ENCODE results near the gene ZNF205. TPM values are rescaled to one million over a fixed set of nuclear protein-coding genes. Genes with fewer than 3 reads are reported as not detected.

ZNF205 gene
- total RNA-seq, 2 experiments from 2014 or later: not detected

GRCh38 chr16:3119701-3120408, 7.5 kb downstream of the ZNF205 start:
- Histone ChIP-seq H3K9me3 (ENCODE audit: control insufficient read depth in 1 of 2, insufficient read depth in 1 of 2, low read length in 2 of 2) (no peaks in the 10 kb centered on the region), H3K27ac (ENCODE audit: low read depth in 1 of 2, low read length in 2 of 2) (no peak overlapping the region), H3K4me1 (ENCODE audit: insufficient read depth, low read length) (peaks cover 13% of the 10 kb centered on the region), H3K36me3 (ENCODE audit: insufficient read depth, low read length) (no peaks in the 10 kb centered on the region), H3K4me3 (ENCODE audit: low read length) (no peak overlapping the region), H3K27me3 (ENCODE audit: control insufficient read depth in 1 of 2, insufficient read depth in 2 of 2, low read length in 2 of 2) (no peaks in the 10 kb centered on the region)
- Mint-ChIP-seq H3K4me3 (no peak overlapping the region), H3K27ac (no peak overlapping the region), H3K36me3 (ENCODE audit: low read depth) (peaks cover 7% of the 10 kb centered on the region), H3K4me1 (ENCODE audit: low read depth) (peaks cover 13% of the 10 kb centered on the region), H3K27me3 (no peaks in the 10 kb centered on the region), H3K9me3 (no peaks in the 10 kb centered on the region)
- ChIA-PET POLR2A (no interaction called here), CTCF (interaction anchor here (1.7 kb wide), 1 partner anchor 23 kb away, joined by 4 read pairs; no protein-coding TSS in a partner anchor)
- no peak for TF ChIP-seq CTCF (IDR thresholded peaks at IDR 0.05)
- ATAC-seq (ENCODE audit: poor library complexity) (no peak), DNase-seq (no peak)
- intact Hi-C loops (cut with DNase I, micrococcal nuclease): no loop called here

GRCh38 chr16:3120435-3120834, 8.0 kb downstream of the ZNF205 start:
- H3K9me3 Mint-ChIP-seq: no peaks in the 10 kb centered on the region
- Histone ChIP-seq H3K27me3 (ENCODE audit: control insufficient read depth in 1 of 2, insufficient read depth in 2 of 2, low read length in 2 of 2) (no peaks in the 10 kb centered on the region), H3K36me3 (ENCODE audit: insufficient read depth, low read length) (no peaks in the 10 kb centered on the region), H3K4me3 (ENCODE audit: low read length) (no peak overlapping the region), H3K27ac (ENCODE audit: low read depth in 1 of 2, low read length in 2 of 2) (no peak overlapping the region), H3K9me3 (ENCODE audit: control insufficient read depth in 1 of 2, insufficient read depth in 1 of 2, low read length in 2 of 2) (no peaks in the 10 kb centered on the region), H3K4me1 (ENCODE audit: insufficient read depth, low read length) (peaks cover 19% of the 10 kb centered on the region)
- ChIA-PET CTCF (no interaction called here), POLR2A (no interaction called here)
- no peak for DNase-seq
- H3K27ac Mint-ChIP-seq: no peak overlapping the region
- intact Hi-C loops (cut with DNase I, micrococcal nuclease): no loop called here
- H3K36me3 Mint-ChIP-seq (ENCODE audit: low read depth): peaks cover 7% of the 10 kb centered on the region
- ATAC-seq (ENCODE audit: poor library complexity): no peak
- TF ChIP-seq CTCF (IDR thresholded peaks at IDR 0.05): no peak
- H3K4me3 Mint-ChIP-seq: no peak overlapping the region
- H3K4me1 Mint-ChIP-seq (ENCODE audit: low read depth): peaks cover 16% of the 10 kb centered on the region
- no peaks in the 10 kb centered on the region for H3K27me3 Mint-ChIP-seq

GRCh38 chr16:3121851-3122467, 9.6 kb downstream of the ZNF205 start:
- no peak overlapping the region for H3K27ac Mint-ChIP-seq
- no peak overlapping the region for H3K4me3 ChIP-seq (ENCODE audit: low read length)
- POLR2A ChIA-PET: interaction anchor here (0.9 to 2.3 kb wide), 3 partner anchors 14 to 57 kb away, joined by 3 to 10 read pairs (median 4); partner anchors contain the start of gene IL32

More at GRCh38 chr16:3121851-3122467, 9.6 kb downstream of the ZNF205 start:
- DNase-seq (no peak), ATAC-seq (ENCODE audit: poor library complexity) (no peak)
- Mint-ChIP-seq H3K9me3 (no peaks in the 10 kb centered on the region), H3K36me3 (ENCODE audit: low read depth) (peaks cover 7% of the 10 kb centered on the region), H3K4me1 (ENCODE audit: low read depth) (peaks cover 26% of the 10 kb centered on the region), H3K27me3 (no peaks in the 10 kb centered on the region), H3K4me3 (no peak overlapping the region)
- CTCF ChIA-PET: interaction anchor here (0.6 to 1.1 kb wide), 2 partner anchors 90 to 386 kb away, joined by 3 to 6 read pairs; no protein-coding TSS in a partner anchor
- Histone ChIP-seq H3K27me3 (ENCODE audit: control insufficient read depth in 1 of 2, insufficient read depth in 2 of 2, low read length in 2 of 2) (no peaks in the 10 kb centered on the region), H3K9me3 (ENCODE audit: control insufficient read depth in 1 of 2, insufficient read depth in 1 of 2, low read length in 2 of 2) (no peaks in the 10 kb centered on the region), H3K36me3 (ENCODE audit: insufficient read depth, low read length) (no peaks in the 10 kb centered on the region), H3K27ac (ENCODE audit: low read depth in 1 of 2, low read length in 2 of 2) (no peak overlapping the region), H3K4me1 (ENCODE audit: insufficient read depth, low read length) (peaks cover 20% of the 10 kb centered on the region)
- intact Hi-C loops (cut with DNase I, micrococcal nuclease): no loop called here
- TF ChIP-seq CTCF (IDR thresholded peaks at IDR 0.05): no peak

Data from CD4-positive, alpha-beta T cell (primary cell).